Measurements from ENCODE around the gene CRISPLD2.
"Not testable (repeated sequence)": the region's sequence is repeated elsewhere in the genome, so short reads cannot be mapped to it uniquely, and the experiment has no call there.

CRISPLD2 gene

DNA sequence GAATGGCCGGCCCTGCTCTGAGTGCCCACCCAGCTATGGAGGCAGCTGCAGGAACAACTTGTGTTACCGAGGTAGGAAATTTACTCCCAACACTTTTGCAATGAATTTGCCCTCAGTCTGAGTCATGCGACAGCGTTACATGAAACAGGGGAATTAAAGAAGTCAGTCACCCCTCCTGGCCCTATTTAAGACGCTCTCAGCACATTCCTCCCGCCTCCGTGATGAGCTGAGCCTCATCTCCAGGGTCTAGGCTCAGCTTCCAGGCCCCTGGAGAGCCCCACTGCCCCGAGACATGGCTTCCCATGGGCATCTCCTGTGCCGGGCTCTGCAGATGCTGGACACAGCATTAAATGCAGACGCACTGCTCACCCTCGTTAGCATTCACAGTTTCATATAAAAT is 35.0 kb downstream of the CRISPLD2 start:
- Histone ChIP-seq H2AFZ (ENCODE audit: low read length) (no peak overlapping the region), H4K20me1 (ENCODE audit: insufficient read depth, low read length) (no peaks in the 10 kb centered on the region), H3K4me2 (ENCODE audit: low read depth, low read length) (no peak overlapping the region), H3K4me1 (ENCODE audit: low read length) (no peaks in the 10 kb centered on the region), H3K27me3 (replicated peaks; ENCODE audit: insufficient read depth, low read length) (peaks cover 29% of the 10 kb centered on the region), H3K9ac (ENCODE audit: low read length) (no peak overlapping the region), H3F3A (ENCODE audit: insufficient read depth, low read length) (no peaks in the 10 kb centered on the region), H3K9me2 (replicated peaks; ENCODE audit: insufficient read depth, low read length) (no peaks in the 10 kb centered on the region), H3K79me2 (ENCODE audit: low read length) (no peaks in the 10 kb centered on the region), H3K9me3 (replicated peaks; ENCODE audit: insufficient read depth, low read length) (no peaks in the 10 kb centered on the region), H3K36me3 (replicated peaks; ENCODE audit: insufficient read depth, low read length) (no peaks in the 10 kb centered on the region), H3K27ac (ENCODE audit: low read length) (no peak overlapping the region), H3K4me3 (ENCODE audit: low read length) (no peak overlapping the region)
- TF ChIP-seq CTCF (IDR thresholded peaks at IDR 0.05; ENCODE audit: low read length) (no peak), EZH2phosphoT487 (IDR thresholded peaks at IDR 0.05; ENCODE audit: low read length) (no peak), EZH2 (optimal IDR thresholded peaks at IDR 0.05; ENCODE audit: low read depth, low read length) (no peak)
- DNase-seq, result no peak

DNA sequence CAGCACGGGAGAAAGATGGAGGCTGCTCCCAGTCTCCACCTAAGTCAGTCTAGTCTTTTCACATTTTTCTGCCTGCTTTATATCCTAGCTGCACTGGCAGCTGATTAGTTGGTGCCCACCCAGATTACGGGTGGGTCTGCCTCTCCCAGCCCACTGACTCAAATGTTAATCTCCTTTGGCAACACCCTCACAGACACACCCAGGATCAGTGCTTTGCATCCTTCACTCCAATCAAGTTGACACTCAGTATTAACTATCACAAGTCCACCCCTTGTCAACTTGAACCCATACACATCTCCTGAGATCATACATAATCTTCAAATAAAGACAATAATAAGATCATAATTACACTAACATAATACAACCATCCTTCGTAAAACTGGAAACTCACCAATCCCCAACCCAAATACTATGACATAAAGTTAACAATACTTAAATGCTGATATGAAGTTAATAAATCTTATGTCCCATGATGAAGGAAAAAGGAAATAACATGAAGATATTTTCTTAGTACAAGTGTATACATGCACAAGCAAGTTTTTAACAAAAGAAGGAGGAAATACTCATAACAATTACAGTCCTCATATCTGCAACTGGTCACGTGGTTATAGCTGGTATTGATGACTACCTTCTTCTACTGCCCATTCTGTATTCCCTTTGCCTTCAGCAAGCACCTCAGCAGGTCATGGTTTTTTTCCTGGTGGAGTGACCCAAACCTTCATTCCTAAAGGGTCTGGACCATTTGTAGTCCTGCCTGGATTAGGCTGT is 35.8 kb downstream of the CRISPLD2 start:
- H3K27ac ChIP-seq (ENCODE audit: low read length); H4K20me1 ChIP-seq (ENCODE audit: insufficient read depth, low read length); H3K9me3 ChIP-seq (replicated peaks; ENCODE audit: insufficient read depth, low read length); H3K4me1 ChIP-seq (ENCODE audit: low read length); H3K79me2 ChIP-seq (ENCODE audit: low read length); H3K4me3 ChIP-seq (ENCODE audit: low read length); H2AFZ ChIP-seq (ENCODE audit: low read length); DNase-seq; H3K9me2 ChIP-seq (replicated peaks; ENCODE audit: insufficient read depth, low read length); H3F3A ChIP-seq (ENCODE audit: insufficient read depth, low read length); H3K36me3 ChIP-seq (replicated peaks; ENCODE audit: insufficient read depth, low read length); H3K4me2 ChIP-seq (ENCODE audit: low read depth, low read length); H3K9ac ChIP-seq (ENCODE audit: low read length): not testable (repeated sequence)
- H3K27me3 ChIP-seq (replicated peaks; ENCODE audit: insufficient read depth, low read length), result peaks cover 26% of the 10 kb centered on the region

DNA sequence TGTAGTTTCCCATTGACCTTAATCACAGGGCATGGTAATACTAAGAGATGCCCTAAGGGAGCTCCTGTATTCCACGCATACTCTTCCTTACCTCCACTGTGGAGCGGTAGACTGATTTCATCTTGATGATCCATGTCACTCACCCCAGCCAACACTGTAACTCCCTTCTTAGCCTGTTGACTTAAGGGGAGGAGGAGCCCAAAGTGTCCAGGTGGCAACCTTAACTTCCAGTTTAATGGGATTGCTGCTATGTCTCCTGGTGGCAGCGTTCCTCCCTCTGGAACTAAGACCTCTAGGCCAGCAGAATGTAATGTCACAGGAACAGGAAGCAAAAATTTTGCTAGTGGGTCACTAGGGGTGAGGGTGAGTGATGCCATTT is 36.4 kb downstream of the CRISPLD2 start:
- not testable (repeated sequence) for DNase-seq; H3K4me1 ChIP-seq (ENCODE audit: low read length)
- peaks cover 24% of the 10 kb centered on the region for H3K27me3 ChIP-seq (replicated peaks; ENCODE audit: insufficient read depth, low read length)

DNA sequence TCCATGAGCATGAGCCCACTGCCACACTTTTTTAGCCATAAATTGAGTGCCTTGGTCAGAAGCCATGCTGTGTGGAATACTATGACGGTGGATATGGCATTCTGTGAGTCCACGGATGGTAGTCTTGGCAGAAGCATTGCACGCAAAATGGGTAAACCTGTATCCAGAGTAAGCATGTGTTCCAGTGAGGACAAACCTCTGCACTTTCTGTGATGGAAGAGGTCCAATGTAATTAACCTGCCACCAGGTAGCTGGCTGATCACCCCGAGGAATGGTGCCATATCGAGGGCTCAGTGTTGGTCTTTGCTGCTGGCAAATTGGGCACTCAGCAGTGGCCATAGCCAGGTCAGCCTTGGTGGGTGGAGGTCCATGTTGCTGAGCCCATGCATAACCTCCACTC is 37.0 kb downstream of the CRISPLD2 start:
- not testable (repeated sequence) for H3K9ac ChIP-seq (ENCODE audit: low read length); H3K36me3 ChIP-seq (replicated peaks; ENCODE audit: insufficient read depth, low read length); H4K20me1 ChIP-seq (ENCODE audit: insufficient read depth, low read length); H3K79me2 ChIP-seq (ENCODE audit: low read length); H3K4me2 ChIP-seq (ENCODE audit: low read depth, low read length); H3K4me3 ChIP-seq (ENCODE audit: low read length); H3K9me3 ChIP-seq (replicated peaks; ENCODE audit: insufficient read depth, low read length); H3K27ac ChIP-seq (ENCODE audit: low read length); H2AFZ ChIP-seq (ENCODE audit: low read length); H3K9me2 ChIP-seq (replicated peaks; ENCODE audit: insufficient read depth, low read length); H3K4me1 ChIP-seq (ENCODE audit: low read length); DNase-seq; H3F3A ChIP-seq (ENCODE audit: insufficient read depth, low read length)
- H3K27me3 ChIP-seq (replicated peaks; ENCODE audit: insufficient read depth, low read length), result peaks cover 22% of the 10 kb centered on the region

More for the DNA sequence above, 36.4 kb downstream of the CRISPLD2 start:
- not testable (repeated sequence) for H2AFZ ChIP-seq (ENCODE audit: low read length); H3K9ac ChIP-seq (ENCODE audit: low read length); H3F3A ChIP-seq (ENCODE audit: insufficient read depth, low read length); H3K4me2 ChIP-seq (ENCODE audit: low read depth, low read length); H3K79me2 ChIP-seq (ENCODE audit: low read length); H3K9me3 ChIP-seq (replicated peaks; ENCODE audit: insufficient read depth, low read length); H3K9me2 ChIP-seq (replicated peaks; ENCODE audit: insufficient read depth, low read length); H3K36me3 ChIP-seq (replicated peaks; ENCODE audit: insufficient read depth, low read length); H3K4me3 ChIP-seq (ENCODE audit: low read length); H3K27ac ChIP-seq (ENCODE audit: low read length); H4K20me1 ChIP-seq (ENCODE audit: insufficient read depth, low read length)

DNA sequence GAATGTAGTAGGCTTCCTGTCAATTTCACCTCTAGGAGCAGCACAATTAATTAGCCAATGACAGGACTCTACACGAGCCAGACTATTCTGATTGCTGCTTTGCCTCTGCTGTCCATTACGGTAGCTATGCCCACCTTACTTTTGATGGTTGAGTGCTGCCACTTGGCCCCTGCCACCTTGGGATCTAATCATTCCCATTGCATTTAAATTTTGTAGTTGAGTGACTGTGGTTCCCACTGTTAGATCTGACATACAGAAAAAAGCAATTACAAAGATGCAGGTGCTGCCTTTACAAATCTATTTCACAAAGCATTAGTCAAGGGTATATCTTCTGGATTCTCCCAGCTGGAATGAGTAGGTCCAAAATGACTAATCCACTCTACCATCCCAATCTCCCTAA is 39.9 kb downstream of the CRISPLD2 start:
- H3K27ac ChIP-seq (ENCODE audit: low read length), result no peak overlapping the region
- no peak overlapping the region for H3K4me2 ChIP-seq (ENCODE audit: low read depth, low read length)
- TF ChIP-seq EZH2 (optimal IDR thresholded peaks at IDR 0.05; ENCODE audit: low read depth, low read length) (no peak), CTCF (IDR thresholded peaks at IDR 0.05; ENCODE audit: low read length) (no peak), EZH2phosphoT487 (IDR thresholded peaks at IDR 0.05; ENCODE audit: low read length) (no peak)
- no peak overlapping the region for H3K4me3 ChIP-seq (ENCODE audit: low read length)
- no peaks in the 10 kb centered on the region for H3K36me3 ChIP-seq (replicated peaks; ENCODE audit: insufficient read depth, low read length)
- H3F3A ChIP-seq (ENCODE audit: insufficient read depth, low read length), result no peaks in the 10 kb centered on the region
- no peak overlapping the region for H2AFZ ChIP-seq (ENCODE audit: low read length)
- H3K9me2 ChIP-seq (replicated peaks; ENCODE audit: insufficient read depth, low read length), result no peaks in the 10 kb centered on the region
- H3K79me2 ChIP-seq (ENCODE audit: low read length), result no peaks in the 10 kb centered on the region
- H3K9ac ChIP-seq (ENCODE audit: low read length), result no peak overlapping the region
- H3K9me3 ChIP-seq (replicated peaks; ENCODE audit: insufficient read depth, low read length), result no peaks in the 10 kb centered on the region
- H3K4me1 ChIP-seq (ENCODE audit: low read length), result no peaks in the 10 kb centered on the region
- H4K20me1 ChIP-seq (ENCODE audit: insufficient read depth, low read length), result no peaks in the 10 kb centered on the region
- peaks cover 26% of the 10 kb centered on the region for H3K27me3 ChIP-seq (replicated peaks; ENCODE audit: insufficient read depth, low read length)
- DNase-seq, result no peak
